PC-9 (cell line): ENCODE data around the gene WAS. TPM values are rescaled to one million over a fixed set of nuclear protein-coding genes. Genes with fewer than 3 reads are reported as not detected.

Experiments used
- BruUV-seq: library from RNA; stranded (reverse); fragments of 400-500 nt; replicated peaks from 2 replicates; lab custom pipeline; 2021; lab: Mats Ljungman, UMichigan
- CTCF ChIA-PET: fragments of 300-600 bp; sonication (Branson Sonifier 250); formaldehyde crosslinking; loops from one replicate; lab custom pipeline; 2022; ENCODE audit warnings: antibody characterized with exemption; lab: Charles Lee
- POLR2A ChIA-PET: fragments of 300-600 bp; sonication (Branson Sonifier 250); formaldehyde crosslinking; loops from one replicate; lab custom pipeline; 2022; ENCODE audit warnings: antibody characterized with exemption; ENCODE audit not compliant: unreplicated experiment; lab: Charles Lee
- DNase-seq, 2 experiments: peaks; one replicate each; pipeline versions ENCODE4 v3.0.0 to v3.0.0-alpha.2; 2015 to 2022; ENCODE audit warnings: mixed read lengths in 1 of 2
- H2AFZ ChIP-seq: fragments of 200-600 bp; sonication (generic); 2 replicates; pipeline ENCODE4 v1.8.1; 2017; ENCODE audit warnings: antibody characterized with exemption
- H3F3A ChIP-seq: fragments of 200-600 bp; sonication (generic); 2 replicates; pipeline ENCODE4 v1.8.1; 2017; ENCODE audit warnings: antibody characterized with exemption, mild to moderate bottlenecking, low read depth; ENCODE audit not compliant: insufficient read depth
- H3K27ac ChIP-seq: fragments of 200-600 bp; sonication (generic); 2 replicates; pipeline ENCODE4 v1.6.1; 2016; ENCODE audit warnings: mixed run types
- H3K27me3 ChIP-seq: fragments of 200-600 bp; sonication (generic); 2 replicates; pipeline ENCODE4 v1.6.1; 2016; ENCODE audit warnings: low read depth, mixed run types; ENCODE audit not compliant: insufficient read depth
- H3K36me3 ChIP-seq: fragments of 200-600 bp; sonication (generic); 2 replicates; pipeline ENCODE4 v1.6.1; 2016; ENCODE audit warnings: low read depth, mixed run types
- H3K4me1 ChIP-seq: fragments of 200-600 bp; sonication (generic); replicated peaks from 2 replicates; pipeline ENCODE4 v1.6.1; 2016; ENCODE audit warnings: mixed run types; ENCODE audit not compliant: insufficient read depth
- H3K4me2 ChIP-seq: fragments of 200-600 bp; sonication (generic); 2 replicates; pipeline ENCODE4 v1.6.1; 2017; ENCODE audit warnings: mixed run types
- H3K4me3 ChIP-seq: fragments of 200-600 bp; sonication (generic); 2 replicates; pipeline ENCODE4 v1.6.1; 2016; ENCODE audit warnings: mixed run types
- H3K79me2 ChIP-seq: fragments of 200-600 bp; sonication (generic); 2 replicates; pipeline ENCODE4 v1.6.1; 2017; ENCODE audit warnings: low read depth, mixed run types
- H3K9me2 ChIP-seq: fragments of 200-600 bp; sonication (generic); 2 replicates; pipeline ENCODE4 v1.8.1; 2017; ENCODE audit warnings: mild to moderate bottlenecking; ENCODE audit not compliant: insufficient read depth
- H3K9me3 ChIP-seq: fragments of 200-600 bp; sonication (generic); 2 replicates; pipeline ENCODE4 v1.8.1; 2016; ENCODE audit warnings: low read depth; ENCODE audit not compliant: insufficient read depth
- H4K20me1 ChIP-seq: fragments of 200-600 bp; sonication (generic); 2 replicates; pipeline ENCODE4 v1.8.1; 2017; ENCODE audit not compliant: insufficient read depth
- EZH2 ChIP-seq: fragments of 200-600 bp; sonication (generic); IDR thresholded peaks from 2 replicates; pipeline ENCODE4 v1.8.0; 2017; ENCODE audit warnings: antibody characterized with exemption, low read depth
- intact Hi-C: fragments of 100-400 bp; cut with micrococcal nuclease; formaldehyde crosslinking; loops from one replicate; pipeline ENCODE4 v1.10.0; 2022; ENCODE audit not compliant: unreplicated experiment
- total RNA-seq: library from RNA; stranded (reverse); gene quantifications from 2 replicates; pipeline ENCODE4 v1.2.3, GENCODE V29; 2021
- TF ChIP-seq, protein P1 (sequence below): fragments of 200-600 bp; sonication (generic); conservative IDR thresholded peaks from 2 replicates; pipeline ENCODE4 v1.6.1; 2017; ENCODE audit warnings: mixed run types, antibody characterized with exemption, mild to moderate bottlenecking, moderate library complexity

WAS gene
- total RNA-seq, 1 experiment from 2014 or later, result 0.22 TPM

GRCh38 chrX:48720577-48721250 is 37.1 kb downstream of the WAS start:
- no TSS peak for BruUV-seq
- CTCF ChIA-PET, result no interaction called here
- H2AFZ ChIP-seq, result no peak overlapping the region
- H3K9me3 ChIP-seq, result no peaks in the 10 kb centered on the region
- intact Hi-C loops, result no loop called here
- no peaks in the 10 kb centered on the region for H3K36me3 ChIP-seq
- H3K4me2 ChIP-seq, result no peak overlapping the region
- no peak overlapping the region for H3K27ac ChIP-seq
- H3K4me1 ChIP-seq, result no peaks in the 10 kb centered on the region
- no peaks in the 10 kb centered on the region for H3K79me2 ChIP-seq
- DNase-seq, result no peak
- POLR2A ChIA-PET, result no interaction called here
- H4K20me1 ChIP-seq, result no peaks in the 10 kb centered on the region
- H3F3A ChIP-seq, result no peaks in the 10 kb centered on the region
- no peaks in the 10 kb centered on the region for H3K9me2 ChIP-seq
- no peak for TF ChIP-seq EZH2
- TF ChIP-seq, protein P1, sequence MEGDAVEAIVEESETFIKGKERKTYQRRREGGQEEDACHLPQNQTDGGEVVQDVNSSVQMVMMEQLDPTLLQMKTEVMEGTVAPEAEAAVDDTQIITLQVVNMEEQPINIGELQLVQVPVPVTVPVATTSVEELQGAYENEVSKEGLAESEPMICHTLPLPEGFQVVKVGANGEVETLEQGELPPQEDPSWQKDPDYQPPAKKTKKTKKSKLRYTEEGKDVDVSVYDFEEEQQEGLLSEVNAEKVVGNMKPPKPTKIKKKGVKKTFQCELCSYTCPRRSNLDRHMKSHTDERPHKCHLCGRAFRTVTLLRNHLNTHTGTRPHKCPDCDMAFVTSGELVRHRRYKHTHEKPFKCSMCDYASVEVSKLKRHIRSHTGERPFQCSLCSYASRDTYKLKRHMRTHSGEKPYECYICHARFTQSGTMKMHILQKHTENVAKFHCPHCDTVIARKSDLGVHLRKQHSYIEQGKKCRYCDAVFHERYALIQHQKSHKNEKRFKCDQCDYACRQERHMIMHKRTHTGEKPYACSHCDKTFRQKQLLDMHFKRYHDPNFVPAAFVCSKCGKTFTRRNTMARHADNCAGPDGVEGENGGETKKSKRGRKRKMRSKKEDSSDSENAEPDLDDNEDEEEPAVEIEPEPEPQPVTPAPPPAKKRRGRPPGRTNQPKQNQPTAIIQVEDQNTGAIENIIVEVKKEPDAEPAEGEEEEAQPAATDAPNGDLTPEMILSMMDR, result no peak
- H3K4me3 ChIP-seq, result no peak overlapping the region
- no peaks in the 10 kb centered on the region for H3K27me3 ChIP-seq

DNA sequence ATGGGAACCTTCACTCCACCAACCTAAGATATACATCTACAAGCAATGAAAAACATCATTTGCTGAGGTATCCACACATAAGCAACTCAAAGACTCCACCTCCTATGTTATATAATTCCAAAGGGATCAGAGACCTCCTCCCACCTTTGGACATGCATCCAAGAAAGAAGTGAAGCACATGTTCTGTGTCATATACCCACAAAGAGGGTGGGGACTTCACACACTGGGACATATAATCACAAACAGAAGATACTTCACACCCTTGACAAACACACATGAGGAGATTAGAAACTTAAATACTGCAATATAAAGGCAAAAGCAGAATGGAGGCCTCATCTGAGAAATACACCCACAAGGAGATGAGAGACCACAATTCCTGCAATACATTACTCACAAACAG is 38.3 kb downstream of the WAS start:
- Histone ChIP-seq H3F3A (no peaks in the 10 kb centered on the region), H3K4me1 (no peaks in the 10 kb centered on the region), H3K4me3 (no peak overlapping the region), H2AFZ (no peak overlapping the region), H4K20me1 (no peaks in the 10 kb centered on the region), H3K4me2 (no peak overlapping the region), H3K36me3 (no peaks in the 10 kb centered on the region), H3K27ac (no peak overlapping the region), H3K9me2 (no peaks in the 10 kb centered on the region), H3K9me3 (no peaks in the 10 kb centered on the region), H3K27me3 (no peaks in the 10 kb centered on the region), H3K79me2 (no peaks in the 10 kb centered on the region)
- ChIA-PET POLR2A (no interaction called here), CTCF (no interaction called here)
- no peak for DNase-seq
- no TSS peak for BruUV-seq
- intact Hi-C loops, result no loop called here
- TF ChIP-seq, protein P1, result no peak
- TF ChIP-seq EZH2, result no peak

- no peak overlapping the region for H3K4me3 ChIP-seq
- H3K4me2 ChIP-seq, result no peak overlapping the region
- no peaks in the 10 kb centered on the region for H3K4me1 ChIP-seq
- POLR2A ChIA-PET, result no interaction called here
- H3K9me3 ChIP-seq, result no peaks in the 10 kb centered on the region
- H3K9me2 ChIP-seq, result no peaks in the 10 kb centered on the region
- H3K79me2 ChIP-seq, result no peaks in the 10 kb centered on the region
- H3K27me3 ChIP-seq, result no peaks in the 10 kb centered on the region
- no peaks in the 10 kb centered on the region for H3K36me3 ChIP-seq
- H3K27ac ChIP-seq, result no peak overlapping the region
- TF ChIP-seq EZH2, result no peak
- TF ChIP-seq, protein P1, result no peak
- H2AFZ ChIP-seq, result no peak overlapping the region
- BruUV-seq, result no TSS peak
- intact Hi-C loops, result no loop called here
- no peaks in the 10 kb centered on the region for H3F3A ChIP-seq
- CTCF ChIA-PET, result no interaction called here
- H4K20me1 ChIP-seq, result no peaks in the 10 kb centered on the region
- DNase-seq, result no peak
Measured at GRCh38 chrX:48726596-48726995, 43.0 kb downstream of the WAS start.
